GM21786 (cell line): Measurements from ENCODE around the gene HES6.

ENCODE experiments used
- ATAC-seq: cut with Tn5 transposase; IDR thresholded peaks from one replicate; pipeline ENCODE4 v1.9.1; 2021; ENCODE audit not compliant: unreplicated experiment

HES6 gene

DNA sequence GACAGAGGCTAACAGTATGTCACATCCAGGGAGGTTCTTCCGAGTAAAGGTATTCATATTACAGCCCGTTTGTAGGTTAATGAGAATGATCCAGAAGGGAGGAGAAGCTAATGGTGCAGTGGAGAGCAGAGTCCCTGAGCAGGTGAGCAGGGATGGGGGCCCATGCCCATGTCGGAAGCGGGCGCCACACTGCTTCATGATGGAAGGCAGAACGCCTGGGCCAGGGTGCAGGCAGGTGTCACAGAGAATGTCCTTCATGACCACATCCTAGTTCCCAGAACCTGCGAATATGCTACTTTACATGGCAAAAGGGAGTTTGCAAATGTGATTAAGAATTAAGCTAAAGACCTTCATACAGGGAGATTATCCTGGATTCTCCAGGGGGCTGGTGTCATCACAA lies 4.0 kb downstream of the HES6 start:
- no peak for ATAC-seq

DNA sequence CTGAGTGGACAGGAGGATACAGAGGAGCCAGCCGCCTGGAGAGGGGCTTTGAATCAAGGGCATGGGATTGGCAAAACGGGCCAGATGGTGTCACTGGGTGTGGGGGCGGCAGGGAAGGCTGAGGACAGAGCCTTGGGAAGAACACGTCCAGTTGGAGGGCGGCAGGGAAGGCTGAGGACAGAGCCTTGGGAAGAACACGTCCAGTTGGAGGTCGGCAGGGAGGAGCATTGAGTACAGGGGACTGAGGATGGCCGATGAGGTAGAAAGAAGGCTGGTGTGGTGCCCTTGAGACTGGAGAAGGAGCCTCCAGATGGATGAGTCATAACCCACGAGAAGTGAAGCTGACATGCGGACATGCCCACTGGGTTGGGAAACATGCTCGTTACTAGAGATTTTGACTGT lies 4.5 kb downstream of the HES6 start:
- ATAC-seq = no peak

DNA sequence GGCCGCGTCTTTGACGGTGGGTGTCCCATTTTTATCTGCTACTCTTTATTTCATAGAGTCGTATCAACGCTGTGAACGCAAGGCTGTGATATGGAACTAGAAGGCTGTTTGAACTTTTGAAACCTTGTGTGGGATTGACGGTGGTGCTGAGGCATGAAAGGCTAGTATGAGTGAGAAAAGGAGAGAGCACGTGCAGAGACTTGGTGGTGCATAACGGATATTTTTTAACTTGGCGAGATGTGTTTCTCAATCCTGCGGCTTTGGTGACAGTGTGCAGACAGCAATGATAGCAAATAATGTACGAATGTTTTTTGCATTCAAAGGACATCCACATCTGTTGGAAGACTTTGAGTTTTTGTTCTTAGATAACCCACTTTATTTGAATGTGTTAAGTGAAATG lies 6.2 kb downstream of the HES6 start:
- ATAC-seq = no peak

DNA sequence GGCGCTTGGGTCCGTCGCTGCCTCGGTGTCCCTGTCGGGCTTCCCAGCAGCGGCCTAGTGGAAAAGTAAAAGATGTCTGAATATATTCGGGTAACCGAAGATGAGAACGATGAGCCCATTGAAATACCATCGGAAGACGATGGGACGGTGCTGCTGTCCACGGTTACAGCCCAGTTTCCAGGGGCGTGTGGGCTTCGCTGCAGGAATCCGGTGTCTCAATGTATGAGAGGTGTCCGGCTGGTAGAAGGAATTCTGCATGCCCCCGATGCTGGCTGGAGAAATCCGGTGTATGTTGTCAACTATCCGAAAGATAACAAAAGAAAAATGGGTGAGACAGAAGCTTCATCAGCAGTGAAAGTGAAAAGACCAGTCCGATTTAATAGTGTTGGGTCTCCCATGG lies 8.0 kb downstream of the HES6 start:
- no peak for ATAC-seq

DNA sequence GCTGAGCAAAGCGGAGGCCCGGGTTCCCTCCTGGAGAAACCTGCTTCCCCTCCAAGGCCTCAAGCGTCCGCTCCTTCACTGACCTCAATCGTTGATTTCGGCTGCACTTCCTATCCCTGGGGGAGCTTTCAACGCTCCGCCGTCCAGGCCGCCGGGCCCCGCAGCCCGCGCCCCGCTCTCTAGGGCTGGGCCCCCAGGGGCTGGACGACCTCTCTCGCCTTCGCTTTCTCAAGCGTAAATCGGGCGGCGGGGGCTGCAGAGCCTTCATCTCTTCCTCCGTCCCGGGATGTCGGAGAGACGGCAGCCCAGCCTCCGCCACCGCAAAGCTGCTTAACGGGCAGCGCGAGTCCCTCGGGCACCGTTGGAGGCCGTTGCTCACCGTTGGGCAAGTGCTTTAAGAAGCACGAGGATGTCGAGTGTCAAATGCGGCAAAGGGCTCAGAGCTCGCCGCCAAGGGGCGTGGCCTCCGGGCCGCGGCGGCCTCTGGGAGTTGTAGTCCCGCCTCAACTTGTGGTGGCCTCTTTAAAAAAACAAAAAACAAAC lies 8.5 kb downstream of the HES6 start:
- ATAC-seq = peak; percentile 64

- no peak for ATAC-seq
Observed at GRCh38 chr2:238230699-238231098, 9.1 kb downstream of the HES6 start.

- ATAC-seq = no peak
Observed at GRCh38 chr2:238228700-238229099, 11.1 kb downstream of the HES6 start.

DNA sequence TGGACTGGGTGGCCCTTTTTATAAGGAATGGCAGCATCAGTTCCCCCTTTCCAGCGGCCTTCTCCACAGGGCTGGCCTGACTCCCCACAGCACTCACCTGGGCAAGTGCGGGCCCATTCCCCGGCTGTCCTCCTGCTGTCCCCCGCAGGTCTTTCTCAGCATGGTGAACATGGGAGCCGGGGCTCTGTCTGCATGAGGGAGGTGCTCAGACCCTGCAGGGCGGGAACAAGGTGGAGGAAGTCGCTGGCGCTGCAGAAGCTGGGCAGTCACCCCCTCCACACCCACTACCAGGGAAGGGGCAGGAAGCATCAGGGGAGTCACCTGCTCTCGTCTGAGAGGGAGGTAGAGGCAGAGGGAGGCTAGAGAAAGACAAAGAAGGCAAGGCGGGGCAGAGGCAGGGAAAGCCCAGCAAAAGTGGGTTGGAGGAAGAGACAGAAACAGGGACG lies 12.2 kb downstream of the HES6 start:
- ATAC-seq = no peak

- ATAC-seq = no peak
Observed at GRCh38 chr2:238226698-238227586, 12.9 kb downstream of the HES6 start.

DNA sequence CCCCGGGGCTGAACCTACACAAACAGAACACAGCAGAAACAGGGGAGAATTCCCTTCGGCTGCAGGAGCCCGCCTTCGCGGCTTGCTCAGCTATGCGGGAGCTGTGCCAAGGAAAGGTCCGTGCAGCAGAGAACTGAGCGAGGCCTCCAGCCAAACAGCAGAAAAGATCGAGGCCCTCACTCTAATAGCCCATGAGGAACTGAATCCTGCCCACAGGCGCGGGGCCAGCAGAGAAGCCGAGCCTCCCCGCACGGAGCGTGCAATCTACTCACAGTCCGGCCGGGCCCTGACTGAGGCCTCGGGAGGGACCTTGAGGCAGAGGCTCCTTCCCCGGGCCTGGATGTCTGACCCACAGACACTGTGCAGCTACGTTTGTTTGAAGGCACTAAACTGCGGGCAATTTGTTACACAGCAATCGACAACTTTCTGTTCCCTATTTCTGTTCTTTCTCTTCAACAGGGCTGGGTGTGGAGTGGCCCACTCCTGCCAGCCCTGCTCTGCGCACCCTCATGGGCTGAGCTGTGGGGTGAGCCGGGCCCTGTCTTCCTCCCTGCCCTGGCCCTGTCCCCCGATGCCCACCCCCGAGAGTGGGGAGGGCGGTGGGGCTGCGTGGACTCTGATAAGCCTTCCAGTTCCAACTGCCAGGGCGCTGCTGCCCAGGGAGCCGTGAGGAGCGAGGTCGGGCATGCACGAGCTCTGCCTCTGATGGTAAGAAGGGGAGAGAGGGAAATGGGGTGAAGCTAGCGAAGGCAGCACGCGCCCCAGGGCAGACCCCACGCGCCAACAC lies 13.7 kb downstream of the HES6 start:
- no peak for ATAC-seq

DNA sequence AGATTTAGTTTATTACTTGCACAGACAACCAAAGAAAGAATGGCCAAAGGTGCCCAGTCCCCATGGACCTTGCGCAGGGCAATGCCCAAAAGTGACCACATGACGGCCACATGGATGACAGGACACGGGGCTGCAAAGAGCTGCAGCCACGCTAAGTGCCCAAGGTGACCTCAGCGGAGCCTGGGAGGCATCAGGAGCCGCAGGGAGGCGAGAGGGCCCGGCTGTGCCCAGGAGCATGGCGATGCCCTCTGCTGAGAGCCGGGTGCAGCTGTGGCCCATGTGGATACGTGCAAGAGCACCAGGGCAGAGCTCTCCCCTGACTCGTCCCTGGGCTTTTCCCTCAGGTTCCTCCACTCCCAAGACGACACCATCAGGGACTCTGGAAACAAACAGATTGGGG lies 14.7 kb downstream of the HES6 start:
- ATAC-seq = no peak

DNA sequence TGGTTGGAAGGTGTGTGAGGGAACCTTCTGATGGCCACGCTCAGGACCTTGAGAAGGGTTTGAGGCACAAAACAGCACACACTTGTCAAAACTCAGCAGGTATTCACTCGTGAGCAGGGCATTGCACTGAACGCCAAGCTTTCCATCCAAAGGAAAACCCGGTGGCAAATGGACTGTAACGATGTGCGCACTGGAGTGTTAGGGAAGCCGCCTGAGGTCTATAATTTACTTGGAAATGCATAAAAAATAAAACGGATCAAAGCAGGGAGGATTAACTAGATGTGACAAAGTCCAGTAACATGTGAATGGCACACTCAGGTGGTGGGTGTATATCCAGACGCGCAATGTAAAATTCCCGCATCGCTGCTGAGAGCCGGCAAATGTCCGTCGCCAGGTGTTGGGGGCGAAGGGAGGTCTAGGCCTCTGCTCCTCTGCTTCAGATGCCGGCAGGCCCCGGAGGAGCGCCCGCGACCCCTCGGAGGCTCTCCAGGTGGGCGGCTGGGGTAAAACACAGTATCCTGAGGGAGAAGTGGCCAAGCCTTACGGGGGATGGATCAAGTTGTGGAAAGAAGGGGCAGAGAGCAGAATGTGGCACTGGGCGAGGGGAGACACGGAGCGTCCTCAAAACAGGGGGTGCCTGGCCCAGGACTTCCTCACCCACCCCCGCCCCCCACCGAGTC lies 15.3 kb downstream of the HES6 start:
- ATAC-seq = no peak

DNA sequence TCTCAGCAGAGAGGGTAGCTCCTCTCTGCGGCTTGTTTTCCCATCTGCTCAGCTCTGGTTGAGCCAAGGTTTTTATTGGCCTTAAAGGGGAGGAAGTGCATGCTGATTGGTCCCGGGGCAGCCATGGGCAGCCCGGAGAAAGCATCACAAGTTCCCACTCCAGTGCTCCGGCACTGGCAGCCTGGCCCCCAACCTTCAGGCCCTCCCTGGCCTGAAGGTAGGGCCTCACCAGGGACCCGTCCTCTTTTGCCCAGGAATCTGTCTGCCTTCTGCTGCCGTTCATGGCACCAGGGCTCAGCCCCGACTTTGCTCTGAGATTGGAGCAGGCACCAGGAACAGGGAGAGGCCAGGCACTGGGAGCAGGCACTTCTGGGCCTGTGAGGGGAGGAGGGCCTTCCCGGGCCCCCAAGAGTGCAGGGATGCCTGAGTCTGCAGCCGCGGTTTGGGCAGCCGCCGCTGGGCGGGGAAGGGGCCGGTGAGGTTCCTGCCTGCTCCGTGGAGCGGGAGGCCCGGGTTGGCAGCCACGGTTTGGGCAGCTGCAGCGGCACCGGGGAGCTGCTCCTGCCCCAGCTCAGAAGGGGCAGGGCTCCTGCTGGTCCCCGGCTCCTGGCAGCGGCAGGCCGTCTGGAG lies 18.8 kb downstream of the HES6 start:
- no peak for ATAC-seq

DNA sequence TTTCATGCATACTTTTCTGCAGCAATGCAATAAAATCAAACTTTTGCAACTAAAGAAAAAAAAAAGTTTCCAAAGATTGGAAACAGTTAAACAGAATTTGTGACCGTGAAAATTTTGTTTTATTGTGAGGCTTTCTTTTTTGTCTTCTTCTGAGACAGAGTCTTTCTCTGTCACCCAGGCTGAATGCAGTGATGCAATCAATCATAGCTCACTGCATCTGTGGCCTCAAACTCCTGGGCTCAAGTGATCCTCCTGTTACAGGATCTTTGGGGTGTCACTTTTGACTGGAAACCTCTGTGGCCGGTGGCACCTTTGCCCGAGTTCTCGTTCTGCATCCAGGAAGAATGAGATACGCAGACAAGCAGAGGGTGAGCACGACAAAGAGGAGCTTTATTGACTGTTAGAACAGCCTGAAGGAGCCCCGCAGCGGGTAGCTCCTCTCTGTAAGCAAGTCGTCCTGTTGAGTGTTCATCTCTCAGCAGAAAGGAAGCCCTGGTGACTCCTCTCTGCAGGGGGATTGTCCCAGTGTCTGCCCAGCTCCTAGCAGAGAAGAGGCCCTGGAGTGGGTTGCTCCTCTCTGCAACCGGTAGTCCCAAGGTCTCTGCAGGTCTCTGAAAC lies 19.5 kb downstream of the HES6 start:
- ATAC-seq = no peak

- ATAC-seq = no peak
Observed at GRCh38 chr2:238216651-238217184, 23.1 kb downstream of the HES6 start.

DNA sequence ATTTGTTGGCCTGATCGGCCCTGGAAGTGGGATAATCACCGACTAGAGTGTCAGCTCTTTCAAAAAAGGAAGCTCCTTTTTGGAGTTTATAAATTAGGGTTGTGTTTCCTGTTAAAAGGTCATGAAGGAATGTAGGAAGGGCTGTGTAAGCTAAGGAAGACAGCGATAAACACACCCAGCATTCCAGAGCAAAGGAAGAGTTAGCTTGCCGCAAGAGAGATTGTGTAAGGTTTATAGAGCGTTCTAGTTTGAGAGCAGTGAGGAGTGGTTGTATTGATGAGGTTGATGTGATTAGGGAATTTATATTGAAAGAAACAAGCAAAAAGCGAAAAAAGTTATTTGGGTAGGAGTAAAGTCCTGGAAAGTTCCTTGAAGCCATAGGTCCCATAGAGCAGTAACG lies 32.8 kb downstream of the HES6 start:
- no peak for ATAC-seq

- ATAC-seq = peak; percentile 11
Observed at GRCh38 chr2:238203973-238204683, 35.7 kb downstream of the HES6 start.

DNA sequence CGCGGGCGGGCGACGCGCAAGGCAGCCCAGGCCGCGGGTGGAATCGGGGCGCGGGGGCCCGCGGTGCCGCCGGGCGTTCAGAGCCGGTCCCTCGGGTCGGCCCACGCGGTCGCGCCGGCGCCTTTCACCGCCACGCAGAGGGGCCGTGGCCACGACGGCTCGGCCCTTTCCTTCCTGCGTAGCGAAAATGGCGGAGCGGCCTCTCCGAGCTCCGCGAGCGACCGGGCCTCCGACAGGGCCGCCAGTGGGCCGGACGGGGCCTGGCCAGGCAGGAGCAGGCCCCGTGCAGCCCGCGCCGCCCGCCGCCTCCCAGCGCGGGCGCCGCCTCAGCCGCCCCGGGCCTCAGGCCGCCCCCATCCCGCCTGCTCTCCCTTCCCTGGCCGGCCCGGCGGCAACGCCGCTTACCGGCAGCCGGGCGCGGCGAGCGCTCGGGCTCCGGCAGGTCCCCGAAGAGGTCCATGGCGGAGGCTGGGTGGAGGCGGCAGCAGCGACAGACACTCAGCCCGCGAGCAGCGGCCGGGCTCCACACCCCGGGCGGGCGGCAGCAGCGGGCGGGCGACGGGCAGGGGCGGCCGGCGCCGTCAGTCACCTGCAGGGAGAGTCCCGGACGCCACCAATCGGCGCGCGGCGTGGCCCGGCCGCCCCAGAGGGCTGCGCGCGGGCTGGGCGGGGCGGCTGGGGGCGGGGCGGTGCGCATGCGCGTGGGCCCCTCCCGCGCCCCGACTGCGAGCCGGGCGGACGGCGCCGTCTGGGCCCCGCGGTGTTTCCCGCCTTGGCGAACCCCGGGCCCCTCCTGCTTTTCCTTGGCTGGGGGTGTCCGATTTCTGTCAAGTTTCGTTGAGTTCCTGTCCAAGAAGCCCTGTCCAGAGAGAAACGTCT lies 36.5 kb downstream of the HES6 start, which contains the start of gene ILKAP:
ILKAP (minus strand) TSS at position 602 of the 879 bp plus-strand sequence; CDS start at position 460, 142 bp downstream.
- ATAC-seq = peak; percentile 95
